H1 (cell line): ENCODE measurements around the gene TRAPPC5. TPM values are rescaled to one million over a fixed set of nuclear protein-coding genes. Genes with fewer than 3 reads are reported as not detected.

Experiments
- CTCF ChIA-PET: fragments of 300-600 bp; sonication (Branson Sonifier 250); formaldehyde crosslinking; loops from one replicate; lab custom pipeline; 2021; ENCODE audit not compliant: partially characterized antibody; lab: Charles Lee
- POLR2A ChIA-PET: fragments of 300-600 bp; sonication (Branson Sonifier 250); formaldehyde crosslinking; loops from one replicate; lab custom pipeline; 2021; ENCODE audit warnings: inconsistent platforms; ENCODE audit not compliant: partially characterized antibody; lab: Charles Lee
- DNase-seq, 2 experiments: peaks; one replicate each; pipeline versions ENCODE4 v3.0.0 to v3.0.0-alpha.2; 2010 to 2022; ENCODE audit warnings: low spot score in 2 of 2, low read depth in 1 of 2, mixed read lengths in 1 of 2
- FAIRE-seq: peaks from 2 replicates; lab custom pipeline; 2011; peaks lifted over from hg19 to GRCh38; lab: Jason Lieb, UNC
- H2AFZ ChIP-seq: 2 replicates; pipeline ENCODE4 v1.8.1; 2012; ENCODE audit warnings: low read length, inconsistent platforms
- H2AK5ac ChIP-seq: 2 replicates; pipeline ENCODE4 v1.6.1; 2013; ENCODE audit warnings: low read depth, low read length
- H2BK120ac ChIP-seq: replicated peaks from 2 replicates; pipeline ENCODE3; 2013; ENCODE audit warnings: low read depth, low read length, inconsistent platforms
- H2BK12ac ChIP-seq: 2 replicates; pipeline ENCODE4 v1.6.1; 2013; ENCODE audit warnings: low read depth, low read length
- H2BK15ac ChIP-seq: 2 replicates; pipeline ENCODE4 v1.6.1; 2013; ENCODE audit warnings: low read length
- H2BK20ac ChIP-seq: 2 replicates; pipeline ENCODE4 v1.6.1; 2013; ENCODE audit warnings: low read length
- H2BK5ac ChIP-seq: 2 replicates; pipeline ENCODE4 v1.6.1; 2013; ENCODE audit warnings: low read depth, low read length
- H3K14ac ChIP-seq: 2 replicates; pipeline ENCODE4 v1.6.1; 2013; ENCODE audit warnings: inconsistent platforms; ENCODE audit not compliant: insufficient read length
- H3K18ac ChIP-seq: 2 replicates; pipeline ENCODE4 v1.6.1; 2013; ENCODE audit warnings: low read length; ENCODE audit errors: extremely low read depth
- H3K23ac ChIP-seq: 2 replicates; pipeline ENCODE4 v1.6.1; 2013; ENCODE audit warnings: inconsistent platforms; ENCODE audit not compliant: insufficient read length
- H3K23me2 ChIP-seq: 2 replicates; pipeline ENCODE4 v1.6.1; 2013; ENCODE audit warnings: low read depth, low read length
- H3K27ac ChIP-seq: 2 replicates; pipeline ENCODE4 v1.6.1; 2011; ENCODE audit warnings: low read depth, low read length, inconsistent platforms
- H3K27me3 ChIP-seq, 4 experiments: replicated peaks in 1 of 4; 1 replicate in 1 of 4; 2 replicates in 3 of 4; pipeline versions ENCODE4 v1.6.1 to v1.8.1; 2011 to 2013; ENCODE audit warnings: low read length in 3 of 4, mild to moderate bottlenecking in 3 of 4, inconsistent platforms in 2 of 4, mixed read lengths in 2 of 4, moderate library complexity in 1 of 4; ENCODE audit not compliant: control insufficient read depth in 3 of 4, insufficient read depth in 3 of 4; ENCODE audit errors: extremely low read depth in 1 of 4
- H3K36me3 ChIP-seq, 4 experiments: 2 replicates each; pipeline versions ENCODE4 v1.6.1 to v1.8.1; 2011 to 2013; ENCODE audit warnings: mild to moderate bottlenecking in 4 of 4, low read length in 3 of 4, moderate library complexity in 2 of 4, control low read depth in 1 of 4, inconsistent platforms in 1 of 4; ENCODE audit not compliant: insufficient read depth in 4 of 4, control insufficient read depth in 2 of 4
- H3K4ac ChIP-seq: replicated peaks from 2 replicates; pipeline ENCODE3; 2013; ENCODE audit warnings: low read length, low read depth, mixed read lengths, inconsistent platforms; ENCODE audit not compliant: insufficient read length
- H3K4me1 ChIP-seq, 4 experiments: replicated peaks in 1 of 4; 1 replicate in 1 of 4; 2 replicates in 3 of 4; pipeline versions ENCODE4 v1.6.1 to v1.8.1; 2011 to 2013; ENCODE audit warnings: low read length in 3 of 4, inconsistent platforms in 2 of 4, mixed read lengths in 1 of 4; ENCODE audit not compliant: insufficient read depth in 4 of 4, control insufficient read depth in 3 of 4
- H3K4me2 ChIP-seq, 2 experiments: 2 replicates each; pipeline versions ENCODE4 v1.6.1 to v1.8.1; 2011 to 2013; ENCODE audit warnings: low read depth in 2 of 2, low read length in 2 of 2, control low read depth in 1 of 2, inconsistent platforms in 1 of 2, mild to moderate bottlenecking in 1 of 2; ENCODE audit not compliant: insufficient read depth in 1 of 2
- H3K4me3 ChIP-seq, 4 experiments: fragments of 200-600, 300-600 bp in 1 of 4; sonication (generic), shearing (Covaris generic), sonication (Bioruptor Twin) in 1 of 4; 2 replicates each; pipeline versions ENCODE4 v1.5.1 to v1.8.1; 2011 to 2016; ENCODE audit warnings: low read length in 4 of 4, low read depth in 3 of 4, control low read depth in 2 of 4, inconsistent platforms in 2 of 4, mild to moderate bottlenecking in 2 of 4, mixed read lengths in 1 of 4, moderate library complexity in 1 of 4; ENCODE audit not compliant: insufficient read depth in 2 of 4; ENCODE audit errors: extremely low read depth in 1 of 4
- H3K56ac ChIP-seq: replicated peaks from 2 replicates; pipeline ENCODE3; 2013; ENCODE audit warnings: low read depth, mild to moderate bottlenecking, mixed read lengths, low read length, inconsistent platforms; ENCODE audit not compliant: insufficient read length
- H3K79me1 ChIP-seq: 2 replicates; pipeline ENCODE4 v1.6.1; 2013; ENCODE audit warnings: low read depth, low read length, control low read depth
- H3K79me2 ChIP-seq, 2 experiments: 2 replicates each; pipeline versions ENCODE4 v1.6.1 to v1.8.1; 2012 to 2013; ENCODE audit warnings: low read length in 2 of 2, mild to moderate bottlenecking in 2 of 2, inconsistent platforms in 1 of 2; ENCODE audit not compliant: insufficient read depth in 2 of 2, control insufficient read depth in 1 of 2
- H3K9ac ChIP-seq, 4 experiments: replicated peaks in 1 of 4; 1 replicate in 1 of 4; 2 replicates in 3 of 4; pipeline versions ENCODE4 v1.6.1 to v1.8.1; 2011 to 2013; ENCODE audit warnings: low read depth in 3 of 4, low read length in 3 of 4, control low read depth in 2 of 4, mild to moderate bottlenecking in 2 of 4, moderate library complexity in 2 of 4, inconsistent platforms in 1 of 4; ENCODE audit errors: extremely low read depth in 1 of 4
- H3K9me3 ChIP-seq, 2 experiments: 2 replicates each; pipeline versions ENCODE4 v1.6.1 to v1.8.1; 2012 to 2013; ENCODE audit warnings: mild to moderate bottlenecking in 2 of 2, moderate library complexity in 2 of 2, control low read depth in 1 of 2, inconsistent platforms in 1 of 2, low read depth in 1 of 2, low read length in 1 of 2, mixed read lengths in 1 of 2; ENCODE audit not compliant: insufficient read depth in 2 of 2
- H4K20me1 ChIP-seq, 2 experiments: replicated peaks in 1 of 2; 2 replicates each; pipeline versions ENCODE3 to v1.8.1; 2011 to 2013; ENCODE audit warnings: inconsistent platforms in 2 of 2, low read length in 2 of 2, mild to moderate bottlenecking in 1 of 2; ENCODE audit not compliant: insufficient read depth in 2 of 2, control insufficient read depth in 1 of 2
- H4K5ac ChIP-seq: 2 replicates; pipeline ENCODE4 v1.6.1; 2013; ENCODE audit warnings: low read length, low read depth, mixed read lengths, inconsistent platforms; ENCODE audit not compliant: insufficient read length
- H4K8ac ChIP-seq: 2 replicates; pipeline ENCODE4 v1.8.0; 2013; ENCODE audit warnings: mild to moderate bottlenecking, moderate library complexity, low read length, inconsistent platforms; ENCODE audit not compliant: insufficient read depth; ENCODE audit errors: extremely low read depth
- H4K91ac ChIP-seq: replicated peaks from 2 replicates; pipeline ENCODE3; 2013; ENCODE audit warnings: low read length, mixed read lengths, inconsistent platforms; ENCODE audit not compliant: insufficient read length
- EZH2 ChIP-seq: fragments of 200-600 bp; sonication (generic); IDR thresholded peaks from 2 replicates; pipeline ENCODE4 v1.7.1; 2012; ENCODE audit warnings: low read depth, mild to moderate bottlenecking, moderate library complexity, low read length, inconsistent platforms; ENCODE audit not compliant: severe bottlenecking
- SP1 ChIP-seq: IDR thresholded peaks from 2 replicates; pipeline ENCODE4 v1.6.1; 2011; ENCODE audit warnings: low read depth, low read length
- WGBS, 2 experiments: shearing (Covaris generic) in 1 of 2; methylation state at CpG; one replicate each; pipeline versions ENCODE4 v1.1.6 to v1.1.7; 2013 to 2015; ENCODE audit warnings: low lambda C conversion rate in 2 of 2, mixed read lengths in 2 of 2, inconsistent platforms in 1 of 2, low coverage in 1 of 2, missing lambda C conversion rate in 1 of 2; ENCODE audit not compliant: insufficient replicate concordance in 2 of 2, insufficient coverage in 1 of 2, insufficient read length in 1 of 2; ENCODE audit errors: extremely low coverage in 1 of 2, missing lambda C conversion rate in 1 of 2; 5-methylcytosine and 5-hydroxymethylcytosine counted together
- polyA plus RNA-seq, 7 experiments: library from polyadenylated mRNA; depleted of rRNA in 3 of 7; stranded (reverse) in 5 of 7; unstranded in 2 of 7; fragments of >200 nt in 5 of 7; fragments of 200-250 nt in 2 of 7; gene quantifications; 1 replicate in 5 of 7; 2 replicates in 1 of 7; 4 replicates in 1 of 7; pipeline versions ENCODE4 v1.2.1 to v1.2.3, GENCODE V29; 2011 to 2013; ENCODE audit warnings: missing spikeins in 2 of 7, mixed read lengths in 2 of 7
- total RNA-seq: library from RNA; stranded (reverse); fragmentation: NEBNext Ultra II Directional; extraction: Animal tissue kit (Norgen Biotek cat#: 25700); gene quantifications from 2 replicates; pipeline ENCODE4 v1.2.1, GENCODE V29; 2021

The TRAPPC5 gene
- total and polyA plus RNA-seq, 2 of the 8 experiments (the other 6 are each of a cell fraction or from before 2014, with no cell fraction given): 109 to 120 TPM

- Histone ChIP-seq H3K79me1 (no peaks in the 10 kb centered on the region), H3K18ac (no peak overlapping the region), H2BK120ac (no peak overlapping the region), H4K8ac (no peak overlapping the region; the same call in 1 of the 2 replicates), H2AK5ac (no peak overlapping the region), H3K79me2 (no peaks in the 10 kb centered on the region), H3K27ac (no peak overlapping the region), H2BK12ac (no peak overlapping the region), H3K4me3 (no peak overlapping the region), H3K23me2 (no peaks in the 10 kb centered on the region), H3K23ac (no peak overlapping the region), H2BK5ac (no peak overlapping the region), H3K4me2 (no peak overlapping the region), H3K56ac (no peak overlapping the region), H3K4me1 (no peaks in the 10 kb centered on the region), H4K20me1 (no peaks in the 10 kb centered on the region), H3K27me3 (peaks cover 0 to 4% (median 0%) of the 10 kb centered on the region in 4 experiments; a peak in 2 of 7 replicates), H4K5ac (no peak overlapping the region), H3K14ac (no peak overlapping the region), H3K36me3 (no peaks in the 10 kb centered on the region), H3K9ac (no peak overlapping the region), H2BK15ac (no peak overlapping the region)
- 78% methylated on average over 9 of the region's 9 CpGs; no CpG with 5 or more reads in 1 of the 2 experiments for WGBS, 2 experiments
- TF ChIP-seq SP1 (0 out of 2 replicates have a peak, but pooled peaks have one; percentile 49), EZH2 (no peak)
- TF ChIP-seq, all 59 proteins: peak for 1
- Histone ChIP-seq H2BK20ac (no peak overlapping the region), H3K4ac (no peak overlapping the region), H2AFZ (no peak overlapping the region), H3K9me3 (no peaks in the 10 kb centered on the region), H4K91ac (no peak overlapping the region)
- ChIA-PET POLR2A (no interaction called here), CTCF (interaction anchor here (1.1 to 1.9 kb wide), 4 partner anchors 17 to 141 kb away, joined by 3 to 7 read pairs (median 4); partner anchors contain the start of gene PCP2)
- FAIRE-seq (no peak), DNase-seq (no peak)
These were observed 22.4 kb upstream of the TRAPPC5 start for GRCh38 chr19:7658219-7658686.
